ENCODE results near the gene RAMP3.

- TF ChIP-seq EZH2 (IDR thresholded peaks at IDR 0.05) = no peak
- no peak for TF ChIP-seq POLR2AphosphoS5 (IDR thresholded peaks at IDR 0.05; ENCODE audit: borderline replicate concordance, low read depth, low read length)
- no peak for TF ChIP-seq FOXP2 (optimal IDR thresholded peaks at IDR 0.05; ENCODE audit: control extremely low read depth, extremely low read length, insufficient read depth)
Observed at GRCh38 chr7:45202625-45203024, 45.0 kb downstream of the RAMP3 start.

All from SK-N-MC (cell line).